ENCODE measurements around the gene CX3CL1. TPM values are rescaled to one million over a fixed set of nuclear protein-coding genes. Genes with fewer than 3 reads are reported as not detected.

The CX3CL1 gene
- total and polyA plus RNA-seq, 2 of the 4 experiments (the other 2 are of a cell fraction), result 0.18 to 0.77 TPM

DNA sequence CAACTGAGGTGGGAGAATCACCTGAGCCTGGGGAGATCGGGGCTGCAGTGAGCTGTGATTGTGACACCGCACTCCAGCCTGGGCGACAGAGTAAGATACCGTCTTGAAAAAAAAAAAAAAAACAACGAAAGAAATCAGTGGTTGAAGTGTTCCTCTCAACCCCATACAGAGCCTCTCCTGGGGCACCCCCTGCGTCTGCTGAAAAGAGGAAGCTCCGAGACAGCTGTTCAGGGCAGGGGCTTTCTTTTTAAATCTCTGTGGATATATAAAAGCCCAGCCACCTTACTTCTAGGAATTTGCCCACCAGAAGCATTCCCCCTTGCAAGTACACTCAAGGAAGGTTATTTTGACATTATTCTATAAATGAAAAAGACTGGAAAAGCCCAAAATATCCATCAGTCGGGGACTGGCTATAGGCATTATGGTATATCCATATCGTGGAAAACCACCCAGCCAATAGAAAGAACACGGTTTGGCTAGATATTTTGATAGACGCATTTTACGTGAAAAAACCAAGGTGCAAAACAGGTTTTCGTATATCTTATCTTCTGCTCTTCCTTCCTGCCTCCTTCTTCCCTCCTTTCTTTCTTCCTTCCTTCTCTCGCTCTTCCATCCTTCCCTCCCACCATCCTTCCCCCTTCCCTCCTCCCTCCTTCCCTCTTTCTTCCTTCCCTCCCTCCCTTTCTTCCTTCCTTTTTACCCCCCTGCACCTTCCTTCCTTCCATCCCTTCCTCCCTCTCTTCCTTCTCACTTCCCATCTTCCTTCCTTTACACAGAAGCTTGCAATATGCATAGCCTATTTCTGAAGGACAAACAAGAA is 22.9 kb upstream of the CX3CL1 start:
- CTCF ChIA-PET, result no interaction called here
- dilution Hi-C loops (cut with HindIII; ENCODE audit: low sequenced_read_pairs, unreplicated experiment), result no loop called here

More for the DNA sequence above, 22.9 kb upstream of the CX3CL1 start:
- DNase-seq (no peak), ATAC-seq (ENCODE audit: low read depth) (no peak)
- H3K36me3 ChIP-seq (ENCODE audit: control insufficient read depth, insufficient read depth, low read length), result no peaks in the 10 kb centered on the region
- H3K23ac ChIP-seq (ENCODE audit: low read depth, low read length), result no peak overlapping the region
- H3K79me1 ChIP-seq (ENCODE audit: low read depth in 1 of 2, low read length in 2 of 2), result no peaks in the 10 kb centered on the region
- H2BK15ac ChIP-seq (ENCODE audit: low read depth, low read length), result no peak overlapping the region
- H3K9ac ChIP-seq (ENCODE audit: low read depth, low read length), result no peak overlapping the region
- intact Hi-C loops (cut with micrococcal nuclease) (no loop called here), in situ Hi-C loops (cut with MboI; ENCODE audit: low sequenced_read_pairs) (no loop called here)
- no peak overlapping the region for H2AK5ac ChIP-seq (ENCODE audit: low read depth, low read length)
- H3K18ac ChIP-seq (ENCODE audit: low read depth, low read length), result no peak overlapping the region
- no TSS peak for BruUV-seq (replicated peaks)
- H2BK20ac ChIP-seq (ENCODE audit: low read depth, low read length), result no peak overlapping the region
- no peak overlapping the region for H2AK9ac ChIP-seq (replicated peaks; ENCODE audit: low read depth, low read length, poor library complexity)
- no peak overlapping the region for H4K91ac ChIP-seq (ENCODE audit: insufficient read depth, low read depth, low read length)
- H4K5ac ChIP-seq (ENCODE audit: low read depth, low read length), result no peak overlapping the region
- no peak overlapping the region for H2AFZ ChIP-seq (replicated peaks; ENCODE audit: low read length, poor library complexity)
- no peak overlapping the region for H3K27ac ChIP-seq (ENCODE audit: insufficient read depth, low read length)
- POLR2A ChIA-PET (ENCODE audit: unreplicated experiment), result no interaction called here
- no peak overlapping the region for H3K4ac ChIP-seq (ENCODE audit: low read depth, low read length)
- no peak overlapping the region for H3K4me2 ChIP-seq (ENCODE audit: low read depth, low read length)
- H3K14ac ChIP-seq (replicated peaks; ENCODE audit: low read depth, low read length), result no peak overlapping the region
- H3K27me3 ChIP-seq (ENCODE audit: control insufficient read depth, insufficient read depth, low read length), result peaks cover 46% of the 10 kb centered on the region
- H3K9me1 ChIP-seq (ENCODE audit: insufficient read depth, low read length), result no peaks in the 10 kb centered on the region
- H4K20me1 ChIP-seq (ENCODE audit: insufficient read depth, low read length), result no peaks in the 10 kb centered on the region; the same call in 1 of the 2 replicates
- H3K56ac ChIP-seq (ENCODE audit: extremely low read depth, insufficient read depth, low read length), result no peak overlapping the region
- H3K4me1 ChIP-seq (ENCODE audit: control insufficient read depth, insufficient read depth, low read length), result no peaks in the 10 kb centered on the region
- H3K4me3 ChIP-seq (ENCODE audit: insufficient read depth, low read depth, low read length), result no peak overlapping the region
- WGBS, 2 experiments (ENCODE audit: extremely low coverage in 2 of 2, insufficient read length in 1 of 2), result 76 to 92% methylated on average over 1 to 5 of the region's 14 CpGs
- TF ChIP-seq RAD21 (IDR thresholded peaks at IDR 0.05; ENCODE audit: low read length) (no peak), MAFK (IDR thresholded peaks at IDR 0.05; ENCODE audit: low read depth, low read length) (no peak), RCOR1 (IDR thresholded peaks at IDR 0.05; ENCODE audit: insufficient replicate concordance, low read length) (no peak), MXI1 (IDR thresholded peaks at IDR 0.05; ENCODE audit: borderline replicate concordance, low read depth, low read length) (no peak), MAZ (IDR thresholded peaks at IDR 0.05; ENCODE audit: borderline replicate concordance, low read depth, low read length) (no peak), POLR2A (IDR thresholded peaks at IDR 0.05; ENCODE audit: low read depth, low read length) (no peak), FOS (IDR thresholded peaks at IDR 0.05; ENCODE audit: low read depth, low read length) (no peak), CHD1 (IDR thresholded peaks at IDR 0.05; ENCODE audit: low read depth, low read length) (no peak), SMC3 (IDR thresholded peaks at IDR 0.05; ENCODE audit: low read depth, low read length) (no peak), CEBPB (IDR thresholded peaks at IDR 0.05; ENCODE audit: low read depth, low read length) (no peak), RFX5 (IDR thresholded peaks at IDR 0.05; ENCODE audit: low read depth, low read length) (no peak), NFE2L2 (IDR thresholded peaks at IDR 0.05; ENCODE audit: low read depth, low read length) (no peak), BHLHE40 (IDR thresholded peaks at IDR 0.05; ENCODE audit: low read depth, low read length) (no peak)
- TF ChIP-seq, protein P1, sequence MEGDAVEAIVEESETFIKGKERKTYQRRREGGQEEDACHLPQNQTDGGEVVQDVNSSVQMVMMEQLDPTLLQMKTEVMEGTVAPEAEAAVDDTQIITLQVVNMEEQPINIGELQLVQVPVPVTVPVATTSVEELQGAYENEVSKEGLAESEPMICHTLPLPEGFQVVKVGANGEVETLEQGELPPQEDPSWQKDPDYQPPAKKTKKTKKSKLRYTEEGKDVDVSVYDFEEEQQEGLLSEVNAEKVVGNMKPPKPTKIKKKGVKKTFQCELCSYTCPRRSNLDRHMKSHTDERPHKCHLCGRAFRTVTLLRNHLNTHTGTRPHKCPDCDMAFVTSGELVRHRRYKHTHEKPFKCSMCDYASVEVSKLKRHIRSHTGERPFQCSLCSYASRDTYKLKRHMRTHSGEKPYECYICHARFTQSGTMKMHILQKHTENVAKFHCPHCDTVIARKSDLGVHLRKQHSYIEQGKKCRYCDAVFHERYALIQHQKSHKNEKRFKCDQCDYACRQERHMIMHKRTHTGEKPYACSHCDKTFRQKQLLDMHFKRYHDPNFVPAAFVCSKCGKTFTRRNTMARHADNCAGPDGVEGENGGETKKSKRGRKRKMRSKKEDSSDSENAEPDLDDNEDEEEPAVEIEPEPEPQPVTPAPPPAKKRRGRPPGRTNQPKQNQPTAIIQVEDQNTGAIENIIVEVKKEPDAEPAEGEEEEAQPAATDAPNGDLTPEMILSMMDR (conservative IDR thresholded peaks at IDR 0.05; ENCODE audit: low read depth, low read length), result no peak
- TF ChIP-seq, protein P2, sequence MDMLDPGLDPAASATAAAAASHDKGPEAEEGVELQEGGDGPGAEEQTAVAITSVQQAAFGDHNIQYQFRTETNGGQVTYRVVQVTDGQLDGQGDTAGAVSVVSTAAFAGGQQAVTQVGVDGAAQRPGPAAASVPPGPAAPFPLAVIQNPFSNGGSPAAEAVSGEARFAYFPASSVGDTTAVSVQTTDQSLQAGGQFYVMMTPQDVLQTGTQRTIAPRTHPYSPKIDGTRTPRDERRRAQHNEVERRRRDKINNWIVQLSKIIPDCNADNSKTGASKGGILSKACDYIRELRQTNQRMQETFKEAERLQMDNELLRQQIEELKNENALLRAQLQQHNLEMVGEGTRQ (IDR thresholded peaks at IDR 0.05; ENCODE audit: low read depth, low read length), result no peak
- TF ChIP-seq, protein P3, sequence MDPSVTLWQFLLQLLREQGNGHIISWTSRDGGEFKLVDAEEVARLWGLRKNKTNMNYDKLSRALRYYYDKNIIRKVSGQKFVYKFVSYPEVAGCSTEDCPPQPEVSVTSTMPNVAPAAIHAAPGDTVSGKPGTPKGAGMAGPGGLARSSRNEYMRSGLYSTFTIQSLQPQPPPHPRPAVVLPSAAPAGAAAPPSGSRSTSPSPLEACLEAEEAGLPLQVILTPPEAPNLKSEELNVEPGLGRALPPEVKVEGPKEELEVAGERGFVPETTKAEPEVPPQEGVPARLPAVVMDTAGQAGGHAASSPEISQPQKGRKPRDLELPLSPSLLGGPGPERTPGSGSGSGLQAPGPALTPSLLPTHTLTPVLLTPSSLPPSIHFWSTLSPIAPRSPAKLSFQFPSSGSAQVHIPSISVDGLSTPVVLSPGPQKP (IDR thresholded peaks at IDR 0.05; ENCODE audit: borderline replicate concordance, low read depth, low read length), result no peak
- peaks cover 4% of the 10 kb centered on the region; the same call in 1 of the 2 replicates for H3K9me3 ChIP-seq (ENCODE audit: control insufficient read depth, insufficient read depth, low read length)
- no peak overlapping the region for H2BK120ac ChIP-seq (ENCODE audit: low read depth, low read length)
- no peak overlapping the region for H4K8ac ChIP-seq (ENCODE audit: low read depth in 2 of 2, low read length in 2 of 2)
- no peak overlapping the region for H2BK5ac ChIP-seq (ENCODE audit: low read depth, low read length, poor library complexity, severe bottlenecking)
